ENCODE results near the gene AHCYL2. TPM values are rescaled to one million over a fixed set of nuclear protein-coding genes. Genes with fewer than 3 reads are reported as not detected.

The AHCYL2 gene
- total RNA-seq, 4 donors from 2014 or later: 93.7 to 635 (median 551) TPM

DNA sequence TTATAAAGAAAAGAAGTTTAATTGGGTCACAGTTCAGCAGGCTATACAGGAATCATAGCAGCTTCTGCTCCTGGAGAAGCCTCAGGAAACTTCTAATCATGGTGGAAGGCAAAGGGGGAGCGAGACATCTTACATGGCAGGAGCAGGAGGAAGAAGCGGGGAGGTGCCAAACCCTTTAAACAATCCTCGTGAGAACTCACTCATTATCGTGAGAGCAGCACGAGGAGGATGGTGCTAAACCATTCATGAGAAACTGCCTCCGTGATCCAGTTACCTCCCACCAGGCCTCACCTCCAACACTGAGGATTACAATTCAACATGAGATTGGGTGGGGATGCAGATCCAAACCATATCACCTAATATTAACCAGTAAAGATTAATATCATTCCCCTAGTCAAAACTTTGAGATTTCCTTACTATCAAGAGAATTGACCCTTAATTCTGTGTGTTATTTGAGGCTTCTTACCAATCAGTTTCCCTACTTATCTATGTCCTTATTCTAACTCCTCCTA is 38.0 kb upstream of the AHCYL2 start:
- no peak for DNase-seq
- H3K36me3 ChIP-seq: no peaks in the 10 kb centered on the region

GRCh38 chr7:129187681-129188371 is 37.0 kb upstream of the AHCYL2 start:
- no peak for DNase-seq
- H3K27ac ChIP-seq: peak overlapping the region; percentile 39 to 63 (median 50)

More for the DNA sequence above, 38.0 kb upstream of the AHCYL2 start:
- WGBS, 2 donors (ENCODE audit: low coverage in 1 of 2): 89 to 100% methylated on average over 4 to 6 of the region's 6 CpGs
- Histone ChIP-seq H3K27ac (no peak overlapping the region), H3K4me1 (peaks cover 0 to 20% (median 13%) of the 10 kb centered on the region in 4 donors), H3K9me3 (no peaks in the 10 kb centered on the region), H3K4me3 (no peak overlapping the region), H3K27me3 (peaks cover 33% of the 10 kb centered on the region)
- in situ Hi-C loops (cut with MboI; ENCODE audit: low pct_ligation_motif_present in 1 of 4, low pct_unique_long_range_greater_than_20kb in 1 of 4, low sequenced_read_pairs in 3 of 4) (no loop called here), intact Hi-C loops (cut with DNase I; ENCODE audit: low total_unique reads) (no loop called here)
- no peak for TF ChIP-seq POLR2AphosphoS5 (IDR thresholded peaks at IDR 0.05)
- no peak for TF ChIP-seq EP300 (IDR thresholded peaks at IDR 0.05; ENCODE audit: low read depth)
- no peak for TF ChIP-seq CTCF (IDR thresholded peaks at IDR 0.05)
- no peak for TF ChIP-seq POLR2A (IDR thresholded peaks at IDR 0.05)

GRCh38 chr7:129188372-129188891 is 36.4 kb upstream of the AHCYL2 start, which contains the start of gene SMO:
Gene SMO (plus strand): TSS chr7:129188633. CDS start chr7:129189152, 519 bp downstream.
- Histone ChIP-seq H3K27ac (peak within 1 kb of the TSS; percentile 39 to 63 (median 50)), H3K36me3 (no peaks in the 10 kb centered on the region), H3K9me3 (no peaks in the 10 kb centered on the region), H3K4me1 (peaks cover 0 to 20% (median 13%) of the 10 kb centered on the region in 4 donors), H3K27me3 (peaks cover 33% of the 10 kb centered on the region), H3K4me3 (peak within 1 kb of the TSS; percentile 50 to 78 (median 68))
- 2% methylated on average over 40 of the region's 48 CpGs; no CpG with 5 or more reads in 1 of the 2 donors for WGBS, 2 donors (ENCODE audit: low coverage in 1 of 2)
- in situ Hi-C loops (cut with MboI; ENCODE audit: low pct_ligation_motif_present in 1 of 4, low pct_unique_long_range_greater_than_20kb in 1 of 4, low sequenced_read_pairs in 3 of 4): no loop called here
- intact Hi-C loops (cut with DNase I; ENCODE audit: low total_unique reads): no loop called here
- peak; percentile 45 for DNase-seq
- TF ChIP-seq POLR2AphosphoS5 (IDR thresholded peaks at IDR 0.05): no peak
- TF ChIP-seq EP300 (IDR thresholded peaks at IDR 0.05; ENCODE audit: low read depth): no peak
- TF ChIP-seq CTCF (IDR thresholded peaks at IDR 0.05): no peak
- no peak for TF ChIP-seq POLR2A (IDR thresholded peaks at IDR 0.05)

More at GRCh38 chr7:129187681-129188371, 37.0 kb upstream of the AHCYL2 start:
- Histone ChIP-seq H3K4me3 (peak overlapping the region; percentile 50 to 78 (median 68)), H3K36me3 (no peaks in the 10 kb centered on the region), H3K4me1 (peaks cover 0 to 20% (median 13%) of the 10 kb centered on the region in 4 donors), H3K9me3 (no peaks in the 10 kb centered on the region), H3K27me3 (peaks cover 33% of the 10 kb centered on the region)
- TF ChIP-seq CTCF (IDR thresholded peaks at IDR 0.05) (no peak), POLR2A (IDR thresholded peaks at IDR 0.05) (no peak), EP300 (IDR thresholded peaks at IDR 0.05; ENCODE audit: low read depth) (no peak), POLR2AphosphoS5 (IDR thresholded peaks at IDR 0.05) (no peak)
- WGBS, 2 donors (ENCODE audit: low coverage in 1 of 2): 18 to 29% methylated on average over 8 to 9 of the region's 14 CpGs
- intact Hi-C loops (cut with DNase I; ENCODE audit: low total_unique reads): no loop called here
- in situ Hi-C loops (cut with MboI; ENCODE audit: low pct_ligation_motif_present in 1 of 4, low pct_unique_long_range_greater_than_20kb in 1 of 4, low sequenced_read_pairs in 3 of 4): no loop called here

GRCh38 chr7:129188892-129189660 is 35.8 kb upstream of the AHCYL2 start:
- intact Hi-C loops (cut with DNase I; ENCODE audit: low total_unique reads) (no loop called here), in situ Hi-C loops (cut with MboI; ENCODE audit: low pct_ligation_motif_present in 1 of 4, low pct_unique_long_range_greater_than_20kb in 1 of 4, low sequenced_read_pairs in 3 of 4) (no loop called here)
- 1 to 33% methylated on average over 2 to 59 of the region's 83 CpGs for WGBS, 2 donors (ENCODE audit: low coverage in 1 of 2)
- no peaks in the 10 kb centered on the region for H3K36me3 ChIP-seq
- H3K27ac ChIP-seq: peak overlapping the region; percentile 39 to 63 (median 50)
- H3K4me1 ChIP-seq: peaks cover 0 to 20% (median 13%) of the 10 kb centered on the region in 4 donors
- no peaks in the 10 kb centered on the region for H3K9me3 ChIP-seq
- H3K4me3 ChIP-seq: peak overlapping the region; percentile 50 to 78 (median 68)
- DNase-seq: no peak
- H3K27me3 ChIP-seq: peaks cover 33% of the 10 kb centered on the region
- TF ChIP-seq CTCF (IDR thresholded peaks at IDR 0.05) (no peak), POLR2AphosphoS5 (IDR thresholded peaks at IDR 0.05) (no peak), EP300 (IDR thresholded peaks at IDR 0.05; ENCODE audit: low read depth) (no peak), POLR2A (IDR thresholded peaks at IDR 0.05) (no peak)
